ENCODE data around the gene REN. TPM values are rescaled to one million over a fixed set of nuclear protein-coding genes. Genes with fewer than 3 reads are reported as not detected.

Gene REN
- total RNA-seq, 1 donor from 2014 or later, result not detected

GRCh38 chr1:204150702-204151551 is 15.2 kb downstream of the REN start:
- Histone ChIP-seq H3K27me3 (ENCODE audit: insufficient read depth, low read length) (no peaks in the 10 kb centered on the region), H2AFZ (ENCODE audit: low read depth, low read length) (peak overlapping the region; percentile 93), H3K4me3 (ENCODE audit: insufficient read depth, low read depth, low read length) (peak overlapping the region; percentile 70), H3K4me2 (ENCODE audit: low read length) (peak overlapping the region; percentile 89), H4K20me1 (ENCODE audit: insufficient read depth, low read length) (no peaks in the 10 kb centered on the region), H3K79me2 (ENCODE audit: insufficient read depth, low read length) (no peaks in the 10 kb centered on the region), H3K27ac (ENCODE audit: low read depth, low read length) (no peak overlapping the region), H3K9ac (ENCODE audit: low read length) (peak overlapping the region; percentile 78), H3K9me3 (ENCODE audit: insufficient read depth, low read depth, low read length) (no peaks in the 10 kb centered on the region), H3K4me1 (ENCODE audit: insufficient read depth, low read length) (peaks cover 7% of the 10 kb centered on the region), H3K36me3 (ENCODE audit: insufficient read depth, low read length) (no peaks in the 10 kb centered on the region)
- H3K4me1 Mint-ChIP-seq (ENCODE audit: low read depth, unreplicated experiment), result no peaks in the 10 kb centered on the region
- TF ChIP-seq, protein P1, sequence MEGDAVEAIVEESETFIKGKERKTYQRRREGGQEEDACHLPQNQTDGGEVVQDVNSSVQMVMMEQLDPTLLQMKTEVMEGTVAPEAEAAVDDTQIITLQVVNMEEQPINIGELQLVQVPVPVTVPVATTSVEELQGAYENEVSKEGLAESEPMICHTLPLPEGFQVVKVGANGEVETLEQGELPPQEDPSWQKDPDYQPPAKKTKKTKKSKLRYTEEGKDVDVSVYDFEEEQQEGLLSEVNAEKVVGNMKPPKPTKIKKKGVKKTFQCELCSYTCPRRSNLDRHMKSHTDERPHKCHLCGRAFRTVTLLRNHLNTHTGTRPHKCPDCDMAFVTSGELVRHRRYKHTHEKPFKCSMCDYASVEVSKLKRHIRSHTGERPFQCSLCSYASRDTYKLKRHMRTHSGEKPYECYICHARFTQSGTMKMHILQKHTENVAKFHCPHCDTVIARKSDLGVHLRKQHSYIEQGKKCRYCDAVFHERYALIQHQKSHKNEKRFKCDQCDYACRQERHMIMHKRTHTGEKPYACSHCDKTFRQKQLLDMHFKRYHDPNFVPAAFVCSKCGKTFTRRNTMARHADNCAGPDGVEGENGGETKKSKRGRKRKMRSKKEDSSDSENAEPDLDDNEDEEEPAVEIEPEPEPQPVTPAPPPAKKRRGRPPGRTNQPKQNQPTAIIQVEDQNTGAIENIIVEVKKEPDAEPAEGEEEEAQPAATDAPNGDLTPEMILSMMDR (IDR thresholded peaks at IDR 0.05; ENCODE audit: insufficient read depth, low read depth, low read length), result no peak
- peak; percentile 3 for TF ChIP-seq EZH2 (IDR thresholded peaks at IDR 0.05; ENCODE audit: insufficient read depth, low read length)
- no peak for DNase-seq (ENCODE audit: low read depth)
- peaks cover 27% of the 10 kb centered on the region for H3K27me3 Mint-ChIP-seq (ENCODE audit: low read depth, unreplicated experiment)
- H3K4me3 Mint-ChIP-seq (ENCODE audit: unreplicated experiment), result peak overlapping the region; percentile 45
- no peaks in the 10 kb centered on the region for H3K9me3 Mint-ChIP-seq (ENCODE audit: unreplicated experiment)
- no peak for FAIRE-seq
- no peak overlapping the region for H3K27ac Mint-ChIP-seq (ENCODE audit: unreplicated experiment)
- H3K36me3 Mint-ChIP-seq (ENCODE audit: low read depth, unreplicated experiment), result no peaks in the 10 kb centered on the region

DNA sequence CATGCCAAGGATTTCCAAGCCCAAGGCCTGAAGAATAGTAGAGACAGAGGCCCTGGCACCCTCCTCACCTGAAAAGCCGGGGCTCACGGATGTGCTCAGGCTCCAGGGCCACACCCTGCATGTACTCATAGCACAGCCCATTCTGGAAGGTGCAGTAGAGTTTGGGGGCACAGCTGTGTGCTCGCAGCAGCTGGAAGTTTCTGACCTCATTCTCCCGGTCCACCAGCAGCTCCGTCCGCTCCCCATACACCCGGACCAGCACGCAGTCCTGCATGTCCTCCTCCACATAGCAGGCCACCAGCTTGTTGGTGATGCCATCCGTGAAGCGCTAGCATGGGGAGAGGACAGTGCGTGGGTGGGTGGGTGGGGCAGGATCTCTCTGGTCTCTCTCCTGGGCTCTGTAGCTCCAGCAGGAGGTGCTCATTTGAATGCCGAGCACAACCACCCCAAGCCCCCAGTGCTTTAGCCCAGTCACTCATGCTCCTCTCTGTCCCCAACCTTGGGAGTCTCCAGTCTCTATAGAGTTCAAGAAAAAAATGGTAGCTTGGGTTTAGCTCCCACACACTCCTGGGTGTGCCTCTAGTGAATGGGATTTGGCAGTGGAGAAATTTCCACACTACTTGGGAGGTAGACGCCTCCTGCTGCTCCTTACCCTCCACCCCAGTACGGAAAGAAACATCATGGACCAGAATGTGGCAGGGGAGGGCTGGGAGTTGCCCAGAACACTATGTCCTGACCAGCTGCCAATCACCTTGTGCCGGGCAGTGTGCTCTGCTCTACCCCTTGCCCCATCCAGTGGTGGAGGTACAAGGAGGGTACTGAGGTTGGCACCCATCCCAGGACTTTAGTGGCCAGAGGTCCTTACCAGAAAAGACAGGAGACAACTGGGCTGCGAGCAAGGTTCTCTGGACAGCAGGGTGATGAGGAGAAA is 16.2 kb downstream of the REN start:
- H3K27ac Mint-ChIP-seq (ENCODE audit: unreplicated experiment), result no peak overlapping the region
- H3K36me3 Mint-ChIP-seq (ENCODE audit: low read depth, unreplicated experiment), result peaks cover 5% of the 10 kb centered on the region
- no peaks in the 10 kb centered on the region for H3K36me3 ChIP-seq (ENCODE audit: insufficient read depth, low read length)
- H3K4me3 ChIP-seq (ENCODE audit: insufficient read depth, low read depth, low read length), result no peak overlapping the region
- no peaks in the 10 kb centered on the region for H3K27me3 ChIP-seq (ENCODE audit: insufficient read depth, low read length)
- H3K4me1 Mint-ChIP-seq (ENCODE audit: low read depth, unreplicated experiment), result no peaks in the 10 kb centered on the region
- TF ChIP-seq, protein P1 (IDR thresholded peaks at IDR 0.05; ENCODE audit: insufficient read depth, low read depth, low read length), result no peak
- no peak for TF ChIP-seq EZH2 (IDR thresholded peaks at IDR 0.05; ENCODE audit: insufficient read depth, low read length)
- H4K20me1 ChIP-seq (ENCODE audit: insufficient read depth, low read length), result no peaks in the 10 kb centered on the region
- no peak overlapping the region for H3K27ac ChIP-seq (ENCODE audit: low read depth, low read length)
- peak overlapping the region; percentile 34 for H3K4me3 Mint-ChIP-seq (ENCODE audit: unreplicated experiment)
- FAIRE-seq, result no peak
- no peaks in the 10 kb centered on the region for H3K9me3 Mint-ChIP-seq (ENCODE audit: unreplicated experiment)
- no peak overlapping the region for H3K4me2 ChIP-seq (ENCODE audit: low read length)
- DNase-seq (ENCODE audit: low read depth), result no peak
- H2AFZ ChIP-seq (ENCODE audit: low read depth, low read length), result no peak overlapping the region
- no peak overlapping the region for H3K9ac ChIP-seq (ENCODE audit: low read length)
- peaks cover 7% of the 10 kb centered on the region for H3K4me1 ChIP-seq (ENCODE audit: insufficient read depth, low read length)
- no peaks in the 10 kb centered on the region for H3K9me3 ChIP-seq (ENCODE audit: insufficient read depth, low read depth, low read length)
- H3K27me3 Mint-ChIP-seq (ENCODE audit: low read depth, unreplicated experiment), result peaks cover 22% of the 10 kb centered on the region
- no peaks in the 10 kb centered on the region for H3K79me2 ChIP-seq (ENCODE audit: insufficient read depth, low read length)
